BJ (cell line): Measurements from ENCODE around the gene ABCG5. TPM values are rescaled to one million over a fixed set of nuclear protein-coding genes. Genes with fewer than 3 reads are reported as not detected.

ENCODE experiments used
- CTCF ChIA-PET: fragments of 350-600 bp; formaldehyde crosslinking; extraction: SDS; loops from one replicate; lab custom pipeline; 2021; ENCODE audit warnings: antibody characterized with exemption, inconsistent platforms; lab: Yijun Ruan, JAX
- POLR2A ChIA-PET: fragments of 300-600 bp; sonication (Branson Sonifier 250); formaldehyde crosslinking; extraction: SDS; loops from one replicate; lab custom pipeline; 2021; ENCODE audit warnings: antibody characterized with exemption; lab: Charles Lee
- DNase-seq: peaks from one replicate; pipeline ENCODE4 v3.0.0-alpha.2; 2011; ENCODE audit warnings: low read depth
- H3K27me3 ChIP-seq: 2 replicates; pipeline ENCODE4 v1.6.0; 2011; ENCODE audit warnings: low read length; ENCODE audit not compliant: control insufficient read depth, insufficient read depth
- H3K36me3 ChIP-seq: 2 replicates; pipeline ENCODE4 v1.5.1; 2011; ENCODE audit warnings: low read length; ENCODE audit not compliant: control insufficient read depth, insufficient read depth
- H3K4me3 ChIP-seq: 2 replicates; pipeline ENCODE4 v1.5.1; 2011; ENCODE audit warnings: low read depth, mild to moderate bottlenecking, control low read depth, low read length
- CTCF ChIP-seq: IDR thresholded peaks from 2 replicates; pipeline ENCODE4 v1.5.1; 2011; ENCODE audit warnings: low read depth, mild to moderate bottlenecking, control low read depth, inconsistent platforms, low read length, moderate library complexity; ENCODE audit not compliant: insufficient read depth
- polyA plus RNA-seq: library from polyadenylated mRNA; depleted of rRNA; stranded (reverse); fragments of >200 nt; gene quantifications from 2 replicates; pipeline ENCODE4 v1.2.3, GENCODE V29; 2011

Gene ABCG5
- polyA plus RNA-seq, 1 experiment, result not detected

GRCh38 chr2:43837033-43837432 lies 1.6 kb downstream of the ABCG5 start:
- CTCF ChIA-PET, result no interaction called here
- H3K36me3 ChIP-seq, result no peaks in the 10 kb centered on the region
- POLR2A ChIA-PET, result no interaction called here
- H3K27me3 ChIP-seq, result peaks cover 4% of the 10 kb centered on the region; the same call in 1 of the 2 replicates
- no peak for TF ChIP-seq CTCF
- no peak for DNase-seq
- H3K4me3 ChIP-seq, result no peak overlapping the region

- Histone ChIP-seq H3K27me3 (peaks cover 10% of the 10 kb centered on the region), H3K36me3 (no peaks in the 10 kb centered on the region), H3K4me3 (no peak overlapping the region)
- ChIA-PET POLR2A (no interaction called here), CTCF (no interaction called here)
- DNase-seq, result no peak
- no peak for TF ChIP-seq CTCF
Measured at GRCh38 chr2:43832457-43832856, 6.2 kb downstream of the ABCG5 start.

GRCh38 chr2:43831543-43832294 lies 6.9 kb downstream of the ABCG5 start:
- DNase-seq, result no peak
- CTCF ChIA-PET, result no interaction called here
- TF ChIP-seq CTCF, result no peak
- Histone ChIP-seq H3K36me3 (no peaks in the 10 kb centered on the region), H3K27me3 (peaks cover 10% of the 10 kb centered on the region), H3K4me3 (no peak overlapping the region)
- POLR2A ChIA-PET, result no interaction called here

GRCh38 chr2:43826305-43827250 lies 12.1 kb downstream of the ABCG5 start:
- Histone ChIP-seq H3K36me3 (no peaks in the 10 kb centered on the region), H3K4me3 (no peak overlapping the region), H3K27me3 (peaks cover 8% of the 10 kb centered on the region)
- DNase-seq, result no peak
- no peak for TF ChIP-seq CTCF
- ChIA-PET CTCF (no interaction called here), POLR2A (no interaction called here)

GRCh38 chr2:43825841-43826240 lies 12.8 kb downstream of the ABCG5 start:
- Histone ChIP-seq H3K4me3 (no peak overlapping the region), H3K27me3 (peaks cover 5% of the 10 kb centered on the region; the same call in 1 of the 2 replicates), H3K36me3 (no peaks in the 10 kb centered on the region)
- CTCF ChIA-PET, result no interaction called here
- POLR2A ChIA-PET, result no interaction called here
- no peak for TF ChIP-seq CTCF
- DNase-seq, result no peak
